KMS-11 (cell line): ENCODE measurements around the gene ATP2A3.
A peak's percentile ranks its signal among the peaks of the same experiment; 100 is the strongest.

Source experiments
- H2AFZ ChIP-seq: fragments of 200-600 bp; sonication (generic); 2 replicates; pipeline ENCODE4 v1.6.1; 2016; ENCODE audit warnings: antibody characterized with exemption, mixed run types, low read depth
- H3K27ac ChIP-seq: fragments of 200-600 bp; sonication (generic); 2 replicates; pipeline ENCODE4 v1.6.1; 2016; ENCODE audit warnings: mild to moderate bottlenecking, mixed run types
- H3K27me3 ChIP-seq: fragments of 200-600 bp; sonication (generic); 2 replicates; pipeline ENCODE4 v1.6.1; 2017; ENCODE audit warnings: mild to moderate bottlenecking, low read depth, mixed run types, moderate library complexity; ENCODE audit not compliant: insufficient read depth
- H3K36me3 ChIP-seq: fragments of 200-600 bp; sonication (generic); 2 replicates; pipeline ENCODE4 v1.6.1; 2017; ENCODE audit warnings: mild to moderate bottlenecking, mixed run types; ENCODE audit not compliant: insufficient read depth
- H3K4me1 ChIP-seq: fragments of 200-600 bp; sonication (generic); 2 replicates; pipeline ENCODE4 v1.6.1; 2016; ENCODE audit warnings: mild to moderate bottlenecking, low read depth, mixed run types; ENCODE audit not compliant: poor library complexity, severe bottlenecking
- H3K4me2 ChIP-seq: fragments of 200-600 bp; sonication (generic); 2 replicates; pipeline ENCODE4 v1.7.0; 2016; ENCODE audit warnings: mild to moderate bottlenecking, mixed run types
- H3K4me3 ChIP-seq: fragments of 200-600 bp; sonication (generic); IDR thresholded peaks from 2 replicates; pipeline ENCODE4 v1.6.1; 2017; ENCODE audit warnings: low read depth, low read length, mixed read lengths; ENCODE audit not compliant: insufficient read depth
- H3K79me2 ChIP-seq: fragments of 200-600 bp; sonication (generic); 2 replicates; pipeline ENCODE4 v1.6.1; 2016; ENCODE audit warnings: low read depth, mixed run types; ENCODE audit not compliant: insufficient read depth
- H3K9ac ChIP-seq: fragments of 200-600 bp; sonication (generic); 2 replicates; pipeline ENCODE4 v1.6.1; 2016; ENCODE audit warnings: mild to moderate bottlenecking, mixed run types
- H4K20me1 ChIP-seq: fragments of 200-600 bp; sonication (generic); 2 replicates; pipeline ENCODE4 v1.6.1; 2016; ENCODE audit warnings: mild to moderate bottlenecking, mixed run types; ENCODE audit not compliant: insufficient read depth
- CTCF ChIP-seq: fragments of 200-600 bp; sonication (generic); conservative IDR thresholded peaks from 2 replicates; pipeline ENCODE4 v1.6.1; 2017; ENCODE audit warnings: low read depth, mild to moderate bottlenecking, antibody characterized with exemption, low read length, moderate library complexity, mixed read lengths

ATP2A3 gene

GRCh38 chr17:3961564-3962047 lies 2.6 kb downstream of the ATP2A3 start:
- no peak overlapping the region for H3K9ac ChIP-seq
- H3K27ac ChIP-seq, result peak overlapping the region; percentile 35; the same call in 1 of the 2 replicates
- H3K79me2 ChIP-seq, result peaks cover 34% of the 10 kb centered on the region

GRCh38 chr17:3960764-3961163 lies 3.5 kb downstream of the ATP2A3 start:
- peaks cover 34% of the 10 kb centered on the region for H3K79me2 ChIP-seq
- H3K36me3 ChIP-seq, result no peaks in the 10 kb centered on the region

More at GRCh38 chr17:3961564-3962047, 2.6 kb downstream of the ATP2A3 start:
- no peaks in the 10 kb centered on the region for H4K20me1 ChIP-seq
- no peaks in the 10 kb centered on the region for H3K27me3 ChIP-seq
- H3K4me3 ChIP-seq, result no peak overlapping the region
- H3K4me2 ChIP-seq, result peak overlapping the region; percentile 80; the same call in 1 of the 2 replicates
- H3K36me3 ChIP-seq, result no peaks in the 10 kb centered on the region
- peaks cover 41% of the 10 kb centered on the region for H3K4me1 ChIP-seq
- TF ChIP-seq CTCF, result no peak
- H2AFZ ChIP-seq, result no peak overlapping the region

GRCh38 chr17:3959921-3960601 lies 4.2 kb downstream of the ATP2A3 start:
- no peaks in the 10 kb centered on the region for H3K27me3 ChIP-seq
- H3K36me3 ChIP-seq, result no peaks in the 10 kb centered on the region
- H3K4me3 ChIP-seq, result no peak overlapping the region
- no peak overlapping the region for H3K27ac ChIP-seq
- H2AFZ ChIP-seq, result no peak overlapping the region
- no peak overlapping the region for H3K9ac ChIP-seq
- H3K4me1 ChIP-seq, result peaks cover 41% of the 10 kb centered on the region
- no peak for TF ChIP-seq CTCF
- H3K79me2 ChIP-seq, result peaks cover 34% of the 10 kb centered on the region
- H4K20me1 ChIP-seq, result no peaks in the 10 kb centered on the region
- H3K4me2 ChIP-seq, result no peak overlapping the region

More at GRCh38 chr17:3960764-3961163, 3.5 kb downstream of the ATP2A3 start:
- H3K27me3 ChIP-seq, result no peaks in the 10 kb centered on the region
- H3K4me2 ChIP-seq, result peak overlapping the region; percentile 80; the same call in 1 of the 2 replicates
- H2AFZ ChIP-seq, result no peak overlapping the region
- H3K27ac ChIP-seq, result no peak overlapping the region; the same call in 1 of the 2 replicates
- no peak overlapping the region for H3K9ac ChIP-seq
- H3K4me3 ChIP-seq, result no peak overlapping the region
- H3K4me1 ChIP-seq, result peaks cover 41% of the 10 kb centered on the region
- no peak for TF ChIP-seq CTCF
- H4K20me1 ChIP-seq, result no peaks in the 10 kb centered on the region

- H2AFZ ChIP-seq, result no peak overlapping the region
- no peaks in the 10 kb centered on the region for H3K27me3 ChIP-seq
- H3K36me3 ChIP-seq, result no peaks in the 10 kb centered on the region
- no peak overlapping the region for H3K27ac ChIP-seq
- peaks cover 34% of the 10 kb centered on the region for H3K79me2 ChIP-seq
- H3K4me2 ChIP-seq, result no peak overlapping the region
- no peak overlapping the region for H3K9ac ChIP-seq
- peaks cover 41% of the 10 kb centered on the region for H3K4me1 ChIP-seq
- TF ChIP-seq CTCF, result no peak
- H4K20me1 ChIP-seq, result no peaks in the 10 kb centered on the region
- no peak overlapping the region for H3K4me3 ChIP-seq
These were observed 4.8 kb downstream of the ATP2A3 start for GRCh38 chr17:3959295-3959899.
